GM18868 (cell line): Measurements from ENCODE around the gene CHD5.
"Not testable (repeated sequence)": the region's sequence is repeated elsewhere in the genome, so short reads cannot be mapped to it uniquely, and the experiment has no call there.

Experiments used
- ATAC-seq: cut with Tn5 transposase; IDR thresholded peaks from one replicate; pipeline ENCODE4 v1.9.1; 2021; ENCODE audit warnings: mild to moderate bottlenecking, moderate library complexity; ENCODE audit not compliant: unreplicated experiment

CHD5 gene

DNA sequence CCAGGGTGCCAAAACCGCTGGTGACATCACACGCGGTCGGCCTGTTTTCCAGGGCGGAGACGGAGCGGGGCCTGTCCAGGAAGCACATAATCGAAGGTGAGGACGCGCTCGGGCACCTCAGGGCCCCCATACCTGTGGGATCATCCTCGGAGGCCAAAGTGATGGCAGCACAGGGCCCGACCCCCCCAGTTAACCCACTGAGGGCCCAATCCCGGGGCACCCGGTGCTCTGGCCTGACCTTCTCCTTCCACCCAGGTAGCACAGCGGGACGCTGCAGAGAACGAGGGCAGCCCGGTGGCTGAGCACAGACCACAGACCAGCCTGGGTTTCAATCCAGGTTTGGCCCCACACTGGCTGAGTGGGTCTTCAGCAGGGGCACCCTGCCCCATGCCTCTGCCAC is 91.2 kb downstream of the CHD5 start:
- no peak for ATAC-seq

DNA sequence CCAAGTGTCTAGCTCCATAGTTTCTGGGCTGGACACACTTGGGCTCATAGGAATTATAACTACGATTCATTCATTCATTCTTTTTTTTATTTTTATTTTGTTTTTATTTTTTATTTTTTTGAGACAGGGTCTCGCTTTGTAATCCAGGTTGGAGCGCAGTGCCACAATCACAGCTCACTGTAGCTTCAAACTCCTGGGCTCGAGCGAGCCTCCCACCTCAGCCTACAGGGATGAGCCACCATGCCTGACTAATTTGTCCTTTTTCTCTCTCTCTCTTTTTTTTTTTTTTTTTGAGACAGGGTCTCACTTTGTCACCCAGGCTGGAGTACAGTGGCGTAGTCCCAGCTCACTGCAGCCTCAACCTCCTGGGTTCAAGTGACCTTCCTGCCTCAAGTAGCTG is 92.2 kb downstream of the CHD5 start:
- no peak for ATAC-seq

DNA sequence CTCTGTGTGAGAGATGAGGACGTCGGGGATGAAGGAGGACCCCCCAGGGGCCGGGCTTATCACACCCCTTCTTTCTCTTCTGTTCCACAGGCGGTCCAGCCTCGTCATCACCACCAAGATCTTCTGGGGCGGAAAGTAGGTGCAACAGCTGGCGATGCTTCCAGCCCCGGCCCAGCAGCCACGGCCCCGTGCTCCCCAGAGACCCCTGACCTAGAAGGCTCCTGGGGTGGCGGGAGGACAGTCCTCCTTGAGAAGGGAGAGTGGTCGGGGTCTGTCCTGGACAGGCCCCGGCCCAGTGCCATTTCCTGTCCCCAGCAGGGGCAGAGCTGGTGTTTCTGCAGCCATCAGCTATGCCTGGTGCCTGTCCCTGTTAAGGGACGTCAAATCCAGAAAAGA is 92.7 kb downstream of the CHD5 start:
- ATAC-seq, result no peak

DNA sequence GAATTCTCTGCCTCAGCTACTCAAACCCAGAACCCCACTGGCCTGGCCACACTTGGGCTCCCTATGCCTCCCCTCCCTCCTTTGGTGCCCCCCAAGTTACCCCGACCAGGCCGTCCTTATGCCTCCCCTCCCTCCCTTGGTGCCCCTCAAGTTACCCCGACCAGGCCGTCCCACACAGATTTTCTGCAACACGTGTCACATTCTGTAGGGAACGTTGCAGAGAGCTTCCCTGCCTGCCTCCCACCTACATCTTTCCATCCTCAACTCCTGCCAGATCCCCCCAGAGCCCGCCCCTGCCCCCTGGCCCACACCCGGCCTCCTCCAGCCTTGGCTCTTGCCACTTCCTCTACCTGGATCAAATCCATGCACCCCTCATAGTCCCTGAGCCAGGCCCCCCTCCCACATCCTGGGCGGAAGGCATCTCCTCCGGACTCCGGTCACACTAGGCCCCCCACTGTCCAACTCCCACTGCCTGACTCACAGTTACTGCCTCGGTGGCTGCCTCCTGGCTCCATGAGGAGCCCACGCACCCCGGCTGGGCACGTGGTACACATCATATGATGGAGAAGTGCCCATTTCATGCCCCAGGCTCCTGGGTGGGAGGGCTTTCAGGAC is 93.3 kb downstream of the CHD5 start:
- ATAC-seq, result no peak

- ATAC-seq, result no peak
Measured at GRCh38 chr1:6086358-6086757, 93.8 kb downstream of the CHD5 start.

GRCh38 chr1:6085666-6086065 is 94.5 kb downstream of the CHD5 start:
- no peak for ATAC-seq

DNA sequence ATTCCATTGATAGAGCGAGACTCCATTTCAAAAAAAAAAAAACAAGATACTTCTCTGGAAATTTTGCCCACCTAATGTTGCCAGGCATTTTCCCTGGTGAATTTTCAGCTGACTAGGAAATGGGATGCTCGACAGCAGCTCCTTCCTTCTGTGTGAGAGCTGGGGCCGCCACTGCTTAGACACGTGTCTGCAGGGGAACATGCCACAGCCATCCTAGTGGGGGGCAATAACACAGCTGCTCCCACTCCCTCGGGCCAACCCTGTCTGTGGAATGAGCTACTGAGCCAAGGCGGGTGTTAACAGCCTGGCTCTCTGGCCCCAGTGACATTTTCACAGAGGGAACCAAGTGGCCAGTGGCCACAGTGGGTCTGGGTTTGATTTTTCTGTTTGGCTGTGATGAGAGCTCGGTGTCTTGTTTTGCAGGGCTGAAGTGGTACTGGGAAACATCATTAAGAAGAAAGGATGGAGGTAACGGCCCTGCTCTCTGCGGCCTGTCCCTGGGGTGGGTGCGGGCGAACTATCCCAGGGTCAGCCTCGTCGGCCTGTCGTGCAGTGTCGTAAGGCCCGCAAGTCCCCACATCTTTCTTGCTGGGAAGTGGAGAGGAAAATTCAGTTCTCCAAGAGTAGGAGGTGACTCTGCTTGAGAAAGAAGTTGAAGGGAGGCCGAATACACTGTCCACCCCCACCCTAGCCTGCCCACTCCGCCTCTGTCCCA is 95.2 kb downstream of the CHD5 start:
- no peak for ATAC-seq

DNA sequence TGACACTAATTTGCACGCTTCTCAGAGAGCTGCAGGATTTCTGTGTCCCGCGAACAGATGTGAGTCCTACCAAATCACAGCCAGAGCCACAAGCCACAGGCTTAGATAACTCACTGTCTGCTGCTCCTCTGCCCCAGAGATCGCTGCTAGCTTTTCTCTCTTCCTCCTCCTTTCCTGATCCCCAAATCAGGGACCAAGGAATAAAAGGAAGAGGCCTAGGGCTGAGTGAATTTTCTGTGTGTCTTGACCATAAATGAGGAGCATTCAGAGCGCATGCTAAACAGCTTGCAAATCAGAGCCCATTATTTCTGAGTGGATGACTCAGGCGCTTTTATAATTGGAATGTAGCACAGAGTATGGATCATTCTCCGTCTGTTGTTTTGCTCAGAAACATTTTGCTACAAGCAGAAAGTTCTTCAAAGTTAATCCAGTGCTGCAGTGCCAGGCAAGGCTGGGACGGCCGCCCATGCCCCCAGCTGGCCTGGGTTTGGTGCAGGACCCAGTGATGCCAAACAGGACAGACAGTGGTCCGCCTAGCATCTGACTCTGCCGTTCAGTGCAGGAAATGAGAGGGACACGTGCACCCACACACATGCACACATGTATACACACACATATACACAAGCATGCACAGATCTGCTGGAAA is 96.2 kb downstream of the CHD5 start:
- ATAC-seq, result no peak

- no peak for ATAC-seq
Measured at GRCh38 chr1:6083385-6083784, 96.7 kb downstream of the CHD5 start.

GRCh38 chr1:6082430-6082971 is 97.6 kb downstream of the CHD5 start:
- no peak for ATAC-seq

GRCh38 chr1:6081901-6082300 is 98.2 kb downstream of the CHD5 start:
- ATAC-seq, result no peak

- no peak for ATAC-seq
Measured at GRCh38 chr1:6080469-6080868, 99.7 kb downstream of the CHD5 start.

DNA sequence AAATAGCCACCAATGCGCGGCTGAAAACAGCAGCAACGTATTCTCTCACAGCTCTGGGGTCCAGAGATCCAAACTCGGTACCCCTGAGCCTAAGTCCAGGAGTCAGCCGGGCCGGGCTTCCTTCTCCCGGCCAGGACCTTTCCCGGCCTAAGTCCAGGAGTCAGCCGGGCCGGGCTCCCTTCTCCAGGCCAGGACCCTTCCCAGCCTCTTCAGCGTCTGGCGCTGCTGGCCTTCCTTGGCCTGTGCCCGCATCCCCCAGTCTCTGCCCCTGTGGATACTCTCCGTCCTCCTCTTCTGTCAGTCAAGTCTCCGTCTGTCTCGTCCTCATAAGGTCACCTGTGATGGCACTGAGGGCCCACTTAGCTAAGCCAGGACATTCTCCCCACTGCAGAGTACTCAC is 102.2 kb downstream of the CHD5 start:
- no peak for ATAC-seq

- no peak for ATAC-seq
Measured at GRCh38 chr1:6077506-6077905, 102.6 kb downstream of the CHD5 start.

DNA sequence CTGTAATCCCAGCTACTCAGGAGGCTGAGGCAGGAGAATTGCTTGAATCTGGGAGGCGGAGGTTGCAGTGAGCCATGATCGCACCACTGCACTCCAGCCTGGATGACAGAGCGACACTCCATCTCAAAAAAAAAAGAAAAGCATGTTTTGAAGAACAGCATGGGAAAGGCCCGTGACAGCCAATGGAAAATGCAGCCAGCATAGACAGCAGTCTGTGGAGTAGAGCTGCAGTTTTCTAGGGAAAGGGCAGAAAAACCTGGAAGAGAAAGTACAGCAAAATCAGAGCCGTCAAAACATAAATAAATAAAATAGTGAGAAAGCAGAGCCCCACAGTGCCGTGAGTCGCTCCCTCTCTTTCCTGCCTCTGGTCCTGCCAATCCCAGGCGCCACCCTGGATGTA is 103.1 kb downstream of the CHD5 start:
- ATAC-seq, result not testable (repeated sequence)

- no peak for ATAC-seq
Measured at GRCh38 chr1:6075748-6076147, 104.4 kb downstream of the CHD5 start.

GRCh38 chr1:6074192-6074901 is 105.8 kb downstream of the CHD5 start:
- no peak for ATAC-seq

GRCh38 chr1:6073480-6074053 is 106.6 kb downstream of the CHD5 start:
- ATAC-seq, result no peak

DNA sequence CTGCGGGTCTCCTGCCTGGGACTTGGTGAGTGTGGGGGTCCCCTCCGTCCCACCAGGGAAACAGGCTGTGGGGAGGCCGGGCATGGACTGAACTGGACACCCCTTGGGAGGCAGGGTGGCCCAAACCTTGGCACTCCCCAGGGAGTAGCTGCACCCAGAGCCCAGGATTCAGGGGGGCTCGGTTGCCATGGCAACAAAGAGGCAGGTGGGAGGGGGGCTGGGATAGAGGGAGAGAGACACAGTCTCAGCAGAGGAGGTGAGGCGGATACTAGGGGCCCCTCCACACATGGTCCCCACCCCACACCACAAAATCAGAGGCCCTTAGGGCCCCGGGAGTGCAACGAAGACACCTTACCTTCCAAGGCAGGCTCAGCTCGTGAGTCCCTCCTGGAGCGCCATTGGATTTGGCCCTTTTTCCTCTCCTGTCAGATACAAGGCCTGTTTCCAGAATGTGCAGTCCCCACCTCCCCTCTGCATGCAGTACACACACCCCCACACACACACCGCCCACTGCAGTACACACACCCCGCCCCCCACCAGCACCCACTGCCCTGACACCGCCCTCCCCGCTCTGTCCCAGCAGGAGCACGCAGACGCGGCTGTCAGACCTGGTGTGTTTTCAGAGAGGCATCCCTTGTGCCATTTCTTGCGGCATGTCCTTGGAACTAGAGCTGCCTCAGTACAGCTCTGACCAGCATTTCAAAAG is 107.2 kb downstream of the CHD5 start:
- ATAC-seq, result no peak

DNA sequence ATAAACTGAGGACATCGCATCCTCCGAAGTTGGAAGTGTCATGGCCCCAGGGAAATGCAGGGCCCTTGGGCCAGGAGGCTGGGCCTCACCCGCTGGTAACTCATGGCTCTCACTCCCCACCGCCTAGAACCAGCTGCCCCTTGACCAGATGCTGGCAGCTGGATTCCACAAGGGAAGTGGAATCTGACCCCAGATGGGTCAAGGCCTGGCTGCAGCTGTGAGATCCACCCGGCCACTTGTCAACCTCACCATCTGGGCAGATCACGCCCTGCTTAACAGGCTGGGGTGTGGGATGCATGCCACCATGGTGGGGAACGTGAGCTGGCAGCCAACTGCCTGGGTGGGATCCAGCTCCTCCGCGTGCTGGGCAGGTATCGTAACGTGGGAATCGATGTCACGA is 108.9 kb downstream of the CHD5 start:
- no peak for ATAC-seq
